ENCODE data around the gene TXNRD3.

DNA sequence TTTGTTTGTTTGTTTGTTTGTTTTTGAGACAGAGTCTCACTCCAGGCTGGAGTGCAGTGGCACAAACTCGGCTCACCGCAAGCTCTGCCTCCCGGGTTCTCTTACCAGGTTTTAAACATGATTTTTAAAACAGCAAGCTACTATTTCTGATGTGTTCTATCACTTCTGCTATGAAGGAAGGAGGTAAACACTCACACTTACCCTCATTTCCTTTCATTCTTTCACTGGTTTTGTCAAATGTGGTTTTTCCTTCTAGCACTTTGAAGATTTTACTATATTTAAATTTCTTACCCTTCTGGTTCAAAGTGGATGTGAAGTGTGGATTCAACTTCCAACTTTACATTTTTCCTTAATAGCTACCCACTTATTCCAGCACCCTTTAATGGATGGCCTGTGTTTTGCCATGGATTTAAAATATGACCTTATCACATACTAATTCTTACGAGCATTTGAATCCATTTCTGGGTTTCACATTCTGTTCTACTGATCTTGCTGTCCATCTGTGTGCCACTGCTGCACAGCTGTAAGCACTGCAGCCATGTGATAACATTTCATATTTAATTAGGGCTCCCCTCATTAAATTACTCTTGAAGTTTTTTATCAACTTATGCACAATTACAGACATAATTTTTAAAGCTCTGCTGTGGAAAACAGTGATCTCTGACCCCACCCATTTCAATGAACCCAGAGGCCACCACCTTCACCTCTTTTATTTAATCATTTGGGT, 42.3 kb downstream of the TXNRD3 start:
- TF ChIP-seq, protein P1, sequence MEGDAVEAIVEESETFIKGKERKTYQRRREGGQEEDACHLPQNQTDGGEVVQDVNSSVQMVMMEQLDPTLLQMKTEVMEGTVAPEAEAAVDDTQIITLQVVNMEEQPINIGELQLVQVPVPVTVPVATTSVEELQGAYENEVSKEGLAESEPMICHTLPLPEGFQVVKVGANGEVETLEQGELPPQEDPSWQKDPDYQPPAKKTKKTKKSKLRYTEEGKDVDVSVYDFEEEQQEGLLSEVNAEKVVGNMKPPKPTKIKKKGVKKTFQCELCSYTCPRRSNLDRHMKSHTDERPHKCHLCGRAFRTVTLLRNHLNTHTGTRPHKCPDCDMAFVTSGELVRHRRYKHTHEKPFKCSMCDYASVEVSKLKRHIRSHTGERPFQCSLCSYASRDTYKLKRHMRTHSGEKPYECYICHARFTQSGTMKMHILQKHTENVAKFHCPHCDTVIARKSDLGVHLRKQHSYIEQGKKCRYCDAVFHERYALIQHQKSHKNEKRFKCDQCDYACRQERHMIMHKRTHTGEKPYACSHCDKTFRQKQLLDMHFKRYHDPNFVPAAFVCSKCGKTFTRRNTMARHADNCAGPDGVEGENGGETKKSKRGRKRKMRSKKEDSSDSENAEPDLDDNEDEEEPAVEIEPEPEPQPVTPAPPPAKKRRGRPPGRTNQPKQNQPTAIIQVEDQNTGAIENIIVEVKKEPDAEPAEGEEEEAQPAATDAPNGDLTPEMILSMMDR (conservative IDR thresholded peaks at IDR 0.05; ENCODE audit: low read length): no peak
- no peak for TF ChIP-seq EZH2phosphoT487 (IDR thresholded peaks at IDR 0.05; ENCODE audit: borderline replicate concordance)
